Measurements from ENCODE around the gene CCDC9. TPM values are rescaled to one million over a fixed set of nuclear protein-coding genes. Genes with fewer than 3 reads are reported as not detected.

The CCDC9 gene
- total and polyA plus RNA-seq, 2 of the 8 experiments (the other 6 are each of a cell fraction or from before 2014, with no cell fraction given), result 3.7 to 29.8 TPM

DNA sequence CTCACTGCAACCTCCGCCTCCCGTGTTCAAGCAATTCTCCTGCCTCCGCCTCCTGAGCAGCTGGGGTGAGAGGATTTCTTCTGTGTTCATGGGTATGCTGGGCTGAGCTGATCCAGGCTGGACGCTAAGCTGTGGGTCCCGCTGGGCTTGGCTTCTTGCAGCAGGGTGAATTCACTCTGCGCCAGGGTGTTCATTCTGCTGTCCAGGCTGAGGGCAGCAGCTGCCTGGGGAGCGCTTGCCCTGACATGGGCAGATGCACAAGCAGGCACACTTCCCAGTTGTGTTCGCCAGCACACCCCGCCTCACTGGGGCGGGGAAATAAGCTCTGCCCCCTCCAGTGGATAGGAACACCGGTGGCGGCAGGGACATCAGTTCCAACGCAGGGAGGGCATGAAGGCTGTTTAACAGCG lies 11.0 kb downstream of the CCDC9 start:
- H2BK15ac ChIP-seq (ENCODE audit: low read length), result no peak overlapping the region
- H4K20me1 ChIP-seq (replicated peaks in 1 of 2; ENCODE audit: control insufficient read depth in 1 of 2, insufficient read depth in 2 of 2, low read length in 2 of 2), result peaks cover 3 to 13% of the 10 kb centered on the region in 2 experiments
- no peaks in the 10 kb centered on the region; the same call in 1 of the 2 replicates for H3K79me1 ChIP-seq (ENCODE audit: low read depth, low read length)
- POLR2A ChIA-PET (ENCODE audit: partially characterized antibody), result interaction anchor here (4.0 to 6.2 kb wide), 2 partner anchors 6 to 10 kb away, joined by 16 to 49 read pairs; no protein-coding TSS in a partner anchor
- H3K18ac ChIP-seq (ENCODE audit: extremely low read depth, low read length), result no peak overlapping the region
- no peak overlapping the region for H4K91ac ChIP-seq (replicated peaks; ENCODE audit: insufficient read length, low read length)
- H3K23me2 ChIP-seq (ENCODE audit: low read depth, low read length), result peaks cover 2% of the 10 kb centered on the region; the same call in 1 of the 2 replicates
- H3K27ac ChIP-seq (ENCODE audit: low read depth, low read length), result no peak overlapping the region
- no peak overlapping the region for H2BK120ac ChIP-seq (replicated peaks; ENCODE audit: low read depth, low read length)
- H3K4me2 ChIP-seq (ENCODE audit: insufficient read depth in 1 of 2, low read depth in 2 of 2, low read length in 2 of 2), result no peak overlapping the region
- WGBS, 2 experiments (ENCODE audit: extremely low coverage in 1 of 2, insufficient coverage in 1 of 2, insufficient read length in 1 of 2, insufficient replicate concordance in 2 of 2, low coverage in 1 of 2, low lambda C conversion rate in 2 of 2, missing lambda C conversion rate in 1 of 2), result 94% methylated on average over 14 of the region's 14 CpGs; no CpG with 5 or more reads in 1 of the 2 experiments
- FAIRE-seq, result no peak
- H4K5ac ChIP-seq (ENCODE audit: insufficient read length, low read depth, low read length), result no peak overlapping the region
- no peak overlapping the region for H2BK20ac ChIP-seq (ENCODE audit: low read length)
- H2BK5ac ChIP-seq (ENCODE audit: low read depth, low read length), result no peak overlapping the region
- no peak overlapping the region for H3K4ac ChIP-seq (replicated peaks; ENCODE audit: insufficient read length, low read depth, low read length)
- H2AFZ ChIP-seq (ENCODE audit: low read length), result no peak overlapping the region
- no peak overlapping the region for H3K14ac ChIP-seq (ENCODE audit: insufficient read length)
- CTCF ChIA-PET (ENCODE audit: partially characterized antibody), result interaction anchor here (0.6 to 1.9 kb wide), 2 partner anchors 18 to 26 kb away, joined by 3 to 4 read pairs; no protein-coding TSS in a partner anchor
- H3K79me2 ChIP-seq (ENCODE audit: control insufficient read depth in 1 of 2, insufficient read depth in 2 of 2, low read length in 2 of 2), result no peaks in the 10 kb centered on the region
- no peak overlapping the region for H2AK5ac ChIP-seq (ENCODE audit: low read depth, low read length)
- H3K4me3 ChIP-seq (ENCODE audit: extremely low read depth in 1 of 4, insufficient read depth in 2 of 4, low read depth in 3 of 4, low read length in 4 of 4), result no peak overlapping the region
- peaks cover 0 to 5% (median 1%) of the 10 kb centered on the region in 4 experiments; a peak in 6 of 7 replicates for H3K4me1 ChIP-seq (replicated peaks in 1 of 4; ENCODE audit: control insufficient read depth in 3 of 4, insufficient read depth in 4 of 4, low read length in 3 of 4)
- no peak overlapping the region for H3K9ac ChIP-seq (replicated peaks in 1 of 4; ENCODE audit: extremely low read depth in 1 of 4, low read depth in 3 of 4, low read length in 3 of 4)
- no peaks in the 10 kb centered on the region for H3K9me3 ChIP-seq (ENCODE audit: insufficient read depth in 2 of 2, low read depth in 1 of 2, low read length in 1 of 2)
- no peak overlapping the region for H3K56ac ChIP-seq (replicated peaks; ENCODE audit: insufficient read length, low read depth, low read length)
- H3K23ac ChIP-seq (ENCODE audit: insufficient read length), result no peak overlapping the region
- H2BK12ac ChIP-seq (ENCODE audit: low read depth, low read length), result no peak overlapping the region
- DNase-seq (ENCODE audit: low read depth in 1 of 2, low spot score in 2 of 2), result no peak
- no peak overlapping the region for H4K8ac ChIP-seq (ENCODE audit: extremely low read depth, insufficient read depth, low read length)
- peaks cover 5 to 34% (median 19%) of the 10 kb centered on the region in 4 experiments; a peak in 7 of 8 replicates for H3K36me3 ChIP-seq (ENCODE audit: control insufficient read depth in 2 of 4, insufficient read depth in 4 of 4, low read length in 3 of 4)
- H3K27me3 ChIP-seq (replicated peaks in 1 of 4; ENCODE audit: control insufficient read depth in 3 of 4, extremely low read depth in 1 of 4, insufficient read depth in 3 of 4, low read length in 3 of 4), result no peaks in the 10 kb centered on the region
- no peak for TF ChIP-seq NRF1 (IDR thresholded peaks at IDR 0.05; ENCODE audit: low read depth, low read length)
- TF ChIP-seq CHD2 (IDR thresholded peaks at IDR 0.05; ENCODE audit: low read length), result no peak
- no peak for TF ChIP-seq SIX5 (IDR thresholded peaks at IDR 0.05; ENCODE audit: low read depth, low read length)
- no peak for TF ChIP-seq POU5F1 (IDR thresholded peaks at IDR 0.05; ENCODE audit: low read depth, low read length)
- no peak for TF ChIP-seq PHF8 (conservative IDR thresholded peaks at IDR 0.05; ENCODE audit: low read depth, low read length)
- TF ChIP-seq JUN (IDR thresholded peaks at IDR 0.05; ENCODE audit: low read depth, low read length), result no peak
- no peak for TF ChIP-seq NANOG (IDR thresholded peaks at IDR 0.05; ENCODE audit: insufficient read depth, low read depth, low read length, poor library complexity, severe bottlenecking)
- TF ChIP-seq, protein P1, sequence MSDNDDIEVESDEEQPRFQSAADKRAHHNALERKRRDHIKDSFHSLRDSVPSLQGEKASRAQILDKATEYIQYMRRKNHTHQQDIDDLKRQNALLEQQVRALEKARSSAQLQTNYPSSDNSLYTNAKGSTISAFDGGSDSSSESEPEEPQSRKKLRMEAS (IDR thresholded peaks at IDR 0.05), result no peak
- TF ChIP-seq ASH2L (IDR thresholded peaks at IDR 0.05; ENCODE audit: low read length), result no peak
- TF ChIP-seq KDM1A (IDR thresholded peaks at IDR 0.05; ENCODE audit: borderline replicate concordance, low read length), result no peak
- no peak for TF ChIP-seq POLR2AphosphoS5 (IDR thresholded peaks at IDR 0.05; ENCODE audit: low read depth, low read length)
- no peak for TF ChIP-seq KDM4A (IDR thresholded peaks at IDR 0.05; ENCODE audit: low read depth, low read length, severe bottlenecking)
- no peak for TF ChIP-seq BACH1 (IDR thresholded peaks at IDR 0.05; ENCODE audit: low read length)
- TF ChIP-seq RXRA (IDR thresholded peaks at IDR 0.05; ENCODE audit: insufficient read depth, low read depth, low read length), result no peak
- TF ChIP-seq CBX8 (IDR thresholded peaks at IDR 0.05; ENCODE audit: borderline replicate concordance, low read depth, low read length), result no peak

Data from H1 (cell line).